IPS DF 6.9 (cell line): Measurements from ENCODE around the gene GTPBP4.
"Not testable (repeated sequence)": the region's sequence is repeated elsewhere in the genome, so short reads cannot be mapped to it uniquely, and the experiment has no call there.

Source experiments
- DNase-seq: peaks from one replicate; pipeline ENCODE4 v3.0.0-alpha.2; 2013; ENCODE audit warnings: low read depth, low spot score
- H3K27ac ChIP-seq: one replicate; pipeline ENCODE4 v1.5.1; 2013; ENCODE audit warnings: low read length, control low read depth
- H3K27me3 ChIP-seq: 2 replicates; pipeline ENCODE4 v1.6.1; 2013; ENCODE audit warnings: mild to moderate bottlenecking, low read length; ENCODE audit not compliant: control insufficient read depth, insufficient read depth
- H3K36me3 ChIP-seq: 2 replicates; pipeline ENCODE4 v1.6.1; 2013; ENCODE audit warnings: low read length; ENCODE audit not compliant: control insufficient read depth, insufficient read depth
- H3K4me1 ChIP-seq: 2 replicates; pipeline ENCODE4 v1.6.1; 2013; ENCODE audit warnings: low read length; ENCODE audit not compliant: control insufficient read depth, insufficient read depth
- H3K4me3 ChIP-seq: 2 replicates; pipeline ENCODE4 v1.5.1; 2013; ENCODE audit warnings: mild to moderate bottlenecking, low read length
- H3K9me3 ChIP-seq: 2 replicates; pipeline ENCODE4 v1.6.1; 2013; ENCODE audit warnings: low read length, inconsistent platforms; ENCODE audit not compliant: control insufficient read depth, insufficient read depth
- WGBS: extraction: QIAGEN DNeasy Blood & Tissue Kit; methylation state at CpG from one replicate; pipeline ENCODE4 v1.1.7; 2013; ENCODE audit warnings: mixed read lengths, missing lambda C conversion rate; ENCODE audit not compliant: insufficient read length, insufficient coverage; 5-methylcytosine and 5-hydroxymethylcytosine counted together

The GTPBP4 gene

DNA sequence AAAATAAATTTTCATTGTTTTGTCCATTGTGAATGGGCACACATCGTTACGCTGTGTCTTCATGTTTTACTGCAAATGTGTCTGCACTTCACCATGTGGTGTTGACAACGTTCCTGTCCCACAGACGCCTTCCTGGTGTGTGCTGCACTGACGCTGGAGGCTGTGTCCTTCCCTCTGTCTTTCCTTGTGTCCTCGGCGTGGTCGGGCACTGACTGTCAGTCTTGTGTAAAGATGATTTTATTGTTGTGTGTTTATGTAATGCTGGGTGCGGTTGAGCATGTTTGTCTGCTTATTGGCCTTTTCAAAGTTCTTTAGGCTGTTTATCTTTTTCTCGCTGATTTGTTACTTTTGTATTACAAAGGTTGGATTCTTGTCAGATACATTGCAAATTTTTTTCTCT lies 19.3 kb downstream of the GTPBP4 start:
- Histone ChIP-seq H3K4me1 (no peaks in the 10 kb centered on the region), H3K27ac (no peak overlapping the region), H3K4me3 (no peak overlapping the region), H3K36me3 (peaks cover 57% of the 10 kb centered on the region), H3K27me3 (no peaks in the 10 kb centered on the region), H3K9me3 (no peaks in the 10 kb centered on the region)
- no peak for DNase-seq
- whole genome bisulfite sequencing: no CpG with 5 or more reads among the region's 10 CpGs

DNA sequence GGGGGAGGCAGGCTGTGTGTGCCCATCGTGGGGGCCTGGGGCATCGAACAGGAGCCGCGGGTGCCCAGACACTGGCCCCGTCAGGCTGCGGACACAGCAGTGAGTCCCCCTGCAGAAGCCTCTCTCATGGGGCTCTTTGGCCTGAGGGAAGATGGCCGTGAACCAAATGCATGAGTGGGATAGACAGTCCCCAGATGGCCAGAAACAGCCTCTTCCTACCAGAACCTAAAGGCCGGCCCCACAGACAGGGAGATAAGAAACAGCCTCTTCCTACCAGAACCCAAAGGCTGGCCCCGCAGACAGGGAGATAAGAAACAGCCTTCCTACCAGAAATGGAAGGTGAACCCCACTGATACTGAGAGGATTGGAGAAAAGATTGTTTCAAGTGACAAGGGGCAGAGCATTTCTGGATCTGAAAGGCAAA lies 20.8 kb downstream of the GTPBP4 start:
- no peak overlapping the region for H3K4me3 ChIP-seq
- WGBS: no CpG with 5 or more reads among the region's 9 CpGs
- no peaks in the 10 kb centered on the region for H3K4me1 ChIP-seq
- no peak for DNase-seq
- no peak overlapping the region for H3K27ac ChIP-seq
- H3K9me3 ChIP-seq: no peaks in the 10 kb centered on the region
- H3K27me3 ChIP-seq: no peaks in the 10 kb centered on the region
- peaks cover 58% of the 10 kb centered on the region for H3K36me3 ChIP-seq

DNA sequence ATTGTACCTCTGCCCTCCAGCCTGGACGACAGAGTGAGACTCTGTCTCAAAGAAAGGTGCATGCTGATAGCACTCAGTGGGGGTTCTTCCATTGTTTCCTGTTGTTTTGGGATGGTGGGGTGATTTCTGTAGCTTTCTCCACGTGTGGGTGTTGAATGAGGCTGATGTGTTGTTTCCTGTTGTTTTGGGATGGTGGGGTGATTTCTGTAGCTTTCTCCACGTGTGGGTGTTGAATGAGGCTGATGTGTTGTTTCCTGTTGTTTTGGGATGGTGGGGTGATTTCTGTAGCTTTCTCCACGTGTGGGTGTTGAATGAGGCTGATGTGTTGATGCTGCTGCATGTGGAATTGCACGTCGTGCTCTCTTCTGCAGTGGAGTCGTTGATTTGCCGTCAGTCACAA lies 21.7 kb downstream of the GTPBP4 start:
- not testable (repeated sequence) for H3K27me3 ChIP-seq, DNase-seq, H3K4me3 ChIP-seq, H3K27ac ChIP-seq, H3K9me3 ChIP-seq, H3K4me1 ChIP-seq
- WGBS: no CpG with 5 or more reads among the region's 8 CpGs
- H3K36me3 ChIP-seq: peaks cover 56% of the 10 kb centered on the region

DNA sequence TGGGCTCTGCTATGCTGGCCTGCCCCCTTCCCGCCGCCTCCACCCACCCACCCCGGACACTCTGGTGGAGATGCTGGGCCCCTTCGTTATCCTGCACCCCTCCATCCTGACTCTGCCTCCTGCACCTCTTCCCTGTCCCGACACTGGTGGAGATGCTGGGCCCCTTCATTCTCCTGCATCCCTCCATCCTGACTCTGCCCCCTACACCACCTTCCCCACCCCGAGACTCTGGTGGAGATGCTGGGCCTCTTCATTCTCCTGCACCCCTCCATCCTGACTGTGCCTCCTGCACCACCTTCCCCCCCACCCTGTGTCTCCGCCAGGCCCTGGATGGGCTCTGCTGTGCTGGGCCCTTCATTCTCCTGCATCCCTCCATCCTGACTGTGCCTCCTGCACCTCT lies 22.5 kb downstream of the GTPBP4 start:
- Histone ChIP-seq H3K27me3 (no peaks in the 10 kb centered on the region), H3K9me3 (no peaks in the 10 kb centered on the region), H3K4me3 (no peak overlapping the region), H3K36me3 (peaks cover 56% of the 10 kb centered on the region), H3K27ac (no peak overlapping the region), H3K4me1 (no peaks in the 10 kb centered on the region)
- no CpG with 5 or more reads among the region's 7 CpGs for WGBS
- DNase-seq: no peak

DNA sequence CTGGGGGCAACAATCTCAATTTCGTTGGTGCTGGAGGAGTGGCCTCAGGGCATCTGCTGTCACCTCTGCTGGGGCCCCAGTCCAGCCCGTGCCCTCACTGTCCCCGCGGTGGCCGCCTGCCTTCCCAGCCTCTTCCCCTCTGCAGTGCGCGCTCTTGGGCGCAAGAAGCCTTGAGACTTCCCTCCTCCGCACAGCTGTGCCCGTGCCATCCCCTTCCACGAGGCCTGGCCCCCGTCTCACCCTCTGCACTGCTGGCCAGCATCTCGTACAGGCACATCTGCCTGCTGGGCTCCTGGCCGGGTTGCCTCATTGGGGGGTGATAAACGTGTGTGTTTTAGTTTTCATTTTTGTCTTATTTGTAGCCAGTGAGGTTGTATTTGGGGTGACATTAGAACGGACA lies 23.5 kb downstream of the GTPBP4 start:
- Histone ChIP-seq H3K36me3 (peaks cover 59% of the 10 kb centered on the region), H3K4me3 (no peak overlapping the region), H3K9me3 (no peaks in the 10 kb centered on the region), H3K27ac (no peak overlapping the region), H3K27me3 (no peaks in the 10 kb centered on the region), H3K4me1 (no peaks in the 10 kb centered on the region)
- no peak for DNase-seq
- no CpG with 5 or more reads among the region's 16 CpGs for WGBS

DNA sequence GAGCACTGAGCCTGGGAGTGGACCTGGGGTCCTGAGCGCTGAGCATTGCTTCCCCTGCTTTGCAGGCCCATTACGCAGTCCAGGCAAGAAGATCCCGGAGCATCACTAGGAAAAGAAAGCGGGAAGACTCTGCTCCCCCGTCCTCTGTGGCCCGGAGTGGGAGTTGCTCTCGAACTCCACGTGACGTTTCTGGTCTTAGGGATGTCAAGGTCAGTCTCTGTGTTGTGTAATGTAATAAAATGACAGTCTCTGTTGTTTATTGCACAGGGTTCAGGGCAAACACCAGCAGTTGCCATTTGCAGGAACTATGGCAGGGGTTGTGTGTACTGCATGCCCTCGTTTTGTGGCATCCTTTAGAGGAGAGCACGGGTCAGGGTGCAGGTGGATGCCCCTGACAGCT lies 27.5 kb downstream of the GTPBP4 start:
- Histone ChIP-seq H3K36me3 (peaks cover 47% of the 10 kb centered on the region), H3K9me3 (no peaks in the 10 kb centered on the region), H3K4me1 (no peaks in the 10 kb centered on the region), H3K27me3 (no peaks in the 10 kb centered on the region), H3K27ac (no peak overlapping the region), H3K4me3 (no peak overlapping the region)
- no peak for DNase-seq
- WGBS: no CpG with 5 or more reads among the region's 11 CpGs

DNA sequence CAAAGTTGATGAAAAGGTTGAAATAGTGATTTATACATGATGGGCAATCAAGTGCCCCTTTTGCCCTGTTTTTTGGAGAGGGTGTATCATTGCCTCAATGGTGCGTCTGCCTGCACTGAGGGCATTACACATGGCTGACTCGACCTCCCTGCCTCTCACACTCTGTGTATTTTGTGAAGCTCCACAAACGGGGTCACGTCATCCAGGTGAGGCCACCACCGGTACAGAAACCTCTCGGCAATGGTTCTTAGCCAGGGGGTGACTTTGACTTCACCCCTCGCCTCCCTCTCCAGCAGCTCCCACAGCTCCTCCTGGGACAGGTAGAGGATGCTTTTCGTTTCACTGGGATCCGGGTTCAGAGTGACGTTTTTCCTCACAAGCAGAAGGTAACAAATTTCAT lies 31.1 kb downstream of the GTPBP4 start:
- DNase-seq: no peak
- Histone ChIP-seq H3K27ac (no peak overlapping the region), H3K9me3 (no peaks in the 10 kb centered on the region), H3K36me3 (peaks cover 20% of the 10 kb centered on the region), H3K4me1 (no peaks in the 10 kb centered on the region), H3K27me3 (no peaks in the 10 kb centered on the region), H3K4me3 (no peak overlapping the region)
- no CpG with 5 or more reads among the region's 10 CpGs for WGBS

DNA sequence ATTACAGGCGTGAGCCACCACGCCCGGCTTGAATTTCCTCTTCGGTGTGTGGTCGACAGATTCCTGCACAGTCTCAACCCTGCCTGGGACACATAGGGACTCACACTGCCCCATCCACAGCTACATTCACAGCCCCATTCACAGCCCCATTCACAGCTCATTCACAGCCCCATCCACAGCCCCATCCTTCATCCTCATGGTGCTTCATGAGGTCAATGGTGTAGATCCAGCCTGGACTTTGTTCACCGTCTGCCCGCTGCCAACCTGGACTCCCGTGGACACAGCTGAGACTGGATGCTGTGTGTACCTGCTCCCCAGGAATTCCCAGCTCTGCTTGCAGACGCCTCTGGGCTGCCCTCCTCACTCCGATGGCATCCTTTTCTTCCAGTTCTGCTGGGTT lies 32.2 kb downstream of the GTPBP4 start:
- H3K9me3 ChIP-seq: no peaks in the 10 kb centered on the region
- WGBS: no CpG with 5 or more reads among the region's 10 CpGs
- H3K27me3 ChIP-seq: no peaks in the 10 kb centered on the region
- no peak overlapping the region for H3K4me3 ChIP-seq
- H3K36me3 ChIP-seq: peaks cover 16% of the 10 kb centered on the region
- H3K27ac ChIP-seq: no peak overlapping the region
- DNase-seq: no peak
- no peaks in the 10 kb centered on the region for H3K4me1 ChIP-seq

DNA sequence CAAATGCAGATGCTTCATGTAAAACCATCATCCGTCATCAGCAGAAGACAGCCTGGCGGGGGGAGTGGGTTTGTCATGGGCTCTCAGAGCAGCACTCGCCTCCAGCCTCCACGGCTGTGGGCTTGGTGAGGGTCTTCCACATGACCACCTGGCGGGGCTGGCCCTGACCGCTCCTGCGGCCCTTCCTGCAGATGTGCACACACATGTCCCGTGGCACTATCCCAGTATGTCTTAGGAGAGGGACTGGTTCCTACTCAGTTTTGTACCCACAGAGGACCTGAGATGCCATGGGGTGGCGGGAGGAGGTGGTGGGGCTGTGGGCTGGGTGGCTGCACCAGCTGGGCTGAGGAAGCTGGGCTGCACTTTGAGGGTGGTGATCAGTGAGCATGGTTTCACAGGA lies 32.7 kb downstream of the GTPBP4 start:
- no peak overlapping the region for H3K27ac ChIP-seq
- H3K9me3 ChIP-seq: no peaks in the 10 kb centered on the region
- H3K4me1 ChIP-seq: no peaks in the 10 kb centered on the region
- DNase-seq: no peak
- no peaks in the 10 kb centered on the region for H3K27me3 ChIP-seq
- no peak overlapping the region for H3K4me3 ChIP-seq
- H3K36me3 ChIP-seq: peaks cover 12% of the 10 kb centered on the region
- no CpG with 5 or more reads among the region's 9 CpGs for WGBS

DNA sequence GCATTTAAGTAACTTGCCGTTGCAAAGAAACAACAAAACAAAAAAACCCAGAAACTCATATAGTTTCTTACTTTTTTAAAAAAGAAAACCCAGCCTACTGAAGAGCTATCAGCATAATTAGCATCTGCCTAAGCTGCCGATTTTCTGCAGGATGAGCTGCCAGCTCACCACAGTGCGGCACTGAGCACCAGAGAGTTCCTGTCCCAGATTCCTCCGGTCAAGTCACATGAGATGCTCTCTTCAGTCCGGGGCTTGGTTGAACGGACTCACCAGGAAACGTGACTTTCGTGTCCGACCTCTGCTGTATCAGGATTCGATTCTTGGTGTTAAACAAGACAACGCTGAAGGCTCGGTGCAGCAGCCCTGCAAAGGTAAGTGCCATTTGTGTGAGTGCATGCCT lies 34.2 kb downstream of the GTPBP4 start:
- no peaks in the 10 kb centered on the region for H3K9me3 ChIP-seq
- no peak overlapping the region for H3K27ac ChIP-seq
- DNase-seq: no peak
- no peaks in the 10 kb centered on the region for H3K4me1 ChIP-seq
- H3K27me3 ChIP-seq: no peaks in the 10 kb centered on the region
- H3K36me3 ChIP-seq: peaks cover 3% of the 10 kb centered on the region
- no CpG with 5 or more reads among the region's 12 CpGs for whole genome bisulfite sequencing
- H3K4me3 ChIP-seq: no peak overlapping the region

DNA sequence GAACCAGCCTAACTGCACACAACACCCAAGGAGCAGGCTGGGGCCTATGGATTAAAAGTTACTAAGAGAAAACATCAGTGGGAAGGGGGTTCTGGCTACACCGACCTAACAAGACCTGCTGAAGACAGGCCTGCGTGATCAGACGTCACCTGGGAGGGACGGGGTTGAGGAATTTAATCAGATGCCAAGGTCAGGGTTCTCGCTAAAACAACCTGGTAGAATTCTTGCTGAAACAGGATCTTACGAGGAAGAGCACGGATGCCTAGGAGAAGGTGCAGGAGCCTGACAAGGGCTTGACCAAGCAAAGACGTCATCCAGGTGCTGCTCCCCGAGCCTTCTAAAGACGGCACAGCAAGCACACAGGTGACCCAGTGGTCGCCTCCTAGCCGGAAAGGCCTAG lies 35.9 kb downstream of the GTPBP4 start:
- no peak overlapping the region for H3K27ac ChIP-seq
- H3K9me3 ChIP-seq: no peaks in the 10 kb centered on the region
- no peaks in the 10 kb centered on the region for H3K4me1 ChIP-seq
- no CpG with 5 or more reads among the region's 12 CpGs for WGBS
- DNase-seq: no peak
- no peaks in the 10 kb centered on the region; the same call in none of the 2 replicates for H3K36me3 ChIP-seq
- H3K4me3 ChIP-seq: no peak overlapping the region
- no peaks in the 10 kb centered on the region for H3K27me3 ChIP-seq
